Measurements from ENCODE around the gene PCDHGB3. TPM values are rescaled to one million over a fixed set of nuclear protein-coding genes. Genes with fewer than 3 reads are reported as not detected.

Gene PCDHGB3
- total and polyA plus RNA-seq, 2 donors (not counting 1 experiment from before 2014, with no cell fraction given): 0.52 to 3.8 TPM

DNA sequence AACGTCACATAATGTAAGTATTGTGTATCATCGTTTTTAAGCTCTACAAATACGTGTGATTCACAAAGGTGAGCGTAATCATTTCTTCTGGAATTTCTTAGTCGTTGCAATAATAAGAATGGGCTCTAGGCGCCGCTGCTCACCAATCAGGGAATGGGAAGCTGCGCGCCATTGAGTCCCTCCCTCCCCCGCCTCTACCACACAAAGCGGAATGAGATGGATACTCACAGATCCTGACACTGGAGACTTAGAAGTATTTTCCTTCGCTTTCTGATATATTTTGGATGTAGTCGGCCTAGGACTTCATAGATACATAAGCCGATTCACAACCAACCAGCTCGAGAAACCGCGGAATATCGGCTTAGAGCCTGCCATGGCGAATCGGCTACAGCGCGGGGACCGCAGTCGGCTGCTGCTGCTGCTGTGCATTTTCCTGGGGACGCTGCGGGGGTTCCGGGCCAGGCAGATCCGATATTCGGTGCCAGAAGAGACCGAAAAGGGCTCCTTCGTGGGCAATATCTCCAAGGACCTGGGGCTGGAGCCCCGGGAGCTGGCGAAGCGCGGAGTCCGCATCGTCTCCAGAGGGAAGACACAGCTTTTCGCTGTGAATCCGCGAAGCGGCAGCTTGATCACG is 50.9 kb downstream of the PCDHGB3 start, which contains the start of gene PCDHGA11:
Gene PCDHGA11 (plus strand): TSS at position 197 of the 634 bp plus-strand sequence. CDS start 177 bp downstream, at position 374.
- no peak within 1 kb of the TSS for H3K27ac ChIP-seq (ENCODE audit: low read length in 2 of 2)
- Mint-ChIP-seq H3K27ac (peak within 1 kb of the TSS; percentile 48), H3K27me3 (peaks cover 57% of the 10 kb centered on the region), H3K9me3 (ENCODE audit: insufficient read depth) (peaks cover 7% of the 10 kb centered on the region), H3K4me1 (peaks cover 15% of the 10 kb centered on the region), H3K4me3 (peak within 1 kb of the TSS; percentile 87)
- peak within 1 kb of the TSS; percentile 35 for H3K9ac ChIP-seq (ENCODE audit: low read length)
- POLR2A ChIA-PET: interaction anchor here (0.6 kb wide), 1 partner anchor 82 kb away, joined by 4 read pairs; no protein-coding TSS in a partner anchor
- H4K20me1 ChIP-seq (ENCODE audit: control insufficient read depth, insufficient read depth, low read length, poor library complexity, severe bottlenecking): no peaks in the 10 kb centered on the region
- peaks cover 10 to 12% of the 10 kb centered on the region in 2 donors for H3K4me1 ChIP-seq (ENCODE audit: control insufficient read depth in 2 of 2, insufficient read depth in 2 of 2, low read length in 2 of 2)
- no peak for TF ChIP-seq EZH2 (IDR thresholded peaks at IDR 0.05; ENCODE audit: borderline replicate concordance, insufficient read depth, low read depth, low read length, poor library complexity, severe bottlenecking)
- TF ChIP-seq, protein P1, sequence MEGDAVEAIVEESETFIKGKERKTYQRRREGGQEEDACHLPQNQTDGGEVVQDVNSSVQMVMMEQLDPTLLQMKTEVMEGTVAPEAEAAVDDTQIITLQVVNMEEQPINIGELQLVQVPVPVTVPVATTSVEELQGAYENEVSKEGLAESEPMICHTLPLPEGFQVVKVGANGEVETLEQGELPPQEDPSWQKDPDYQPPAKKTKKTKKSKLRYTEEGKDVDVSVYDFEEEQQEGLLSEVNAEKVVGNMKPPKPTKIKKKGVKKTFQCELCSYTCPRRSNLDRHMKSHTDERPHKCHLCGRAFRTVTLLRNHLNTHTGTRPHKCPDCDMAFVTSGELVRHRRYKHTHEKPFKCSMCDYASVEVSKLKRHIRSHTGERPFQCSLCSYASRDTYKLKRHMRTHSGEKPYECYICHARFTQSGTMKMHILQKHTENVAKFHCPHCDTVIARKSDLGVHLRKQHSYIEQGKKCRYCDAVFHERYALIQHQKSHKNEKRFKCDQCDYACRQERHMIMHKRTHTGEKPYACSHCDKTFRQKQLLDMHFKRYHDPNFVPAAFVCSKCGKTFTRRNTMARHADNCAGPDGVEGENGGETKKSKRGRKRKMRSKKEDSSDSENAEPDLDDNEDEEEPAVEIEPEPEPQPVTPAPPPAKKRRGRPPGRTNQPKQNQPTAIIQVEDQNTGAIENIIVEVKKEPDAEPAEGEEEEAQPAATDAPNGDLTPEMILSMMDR (IDR thresholded peaks at IDR 0.05): peak; percentile 72
- 8% methylated on average over 29 of the region's 42 CpGs for WGBS (ENCODE audit: insufficient coverage)
- peak within 1 kb of the TSS; percentile 17 for H2AFZ ChIP-seq (ENCODE audit: insufficient read depth, low read depth, low read length, poor library complexity, severe bottlenecking)
- no peaks in the 10 kb centered on the region for H3K36me3 ChIP-seq (replicated peaks in 1 of 2; ENCODE audit: control extremely low read depth in 1 of 2, control insufficient read depth in 1 of 2, extremely low read depth in 1 of 2, insufficient read depth in 2 of 2, low read length in 1 of 2)
- DNase-seq (peak; percentile 68), ATAC-seq (ENCODE audit: low read depth) (peak; percentile 68)
- H3K27me3 ChIP-seq (replicated peaks in 1 of 4; ENCODE audit: control extremely low read depth in 1 of 4, control insufficient read depth in 3 of 4, insufficient read depth in 4 of 4, low read length in 3 of 4): peaks cover 2 to 71% (median 58%) of the 10 kb centered on the region in 4 experiments
- no peaks in the 10 kb centered on the region for H3K79me2 ChIP-seq (ENCODE audit: control insufficient read depth, insufficient read depth, low read length)
- peak within 1 kb of the TSS; percentile 47 for H3K4me2 ChIP-seq (replicated peaks; ENCODE audit: low read depth, low read length, poor library complexity, severe bottlenecking)
- CTCF ChIA-PET: interaction anchor here (0.6 to 3.4 kb wide), 24 partner anchors 8 to 306 kb away, joined by 3 to 32 read pairs (median 5); partner anchors contain the start of genes PCDHB8, PCDHGA10, PCDHGA12 and PCDHGB3
- H3K4me3 ChIP-seq (ENCODE audit: control extremely low read depth in 1 of 5, extremely low read depth in 1 of 5, insufficient read depth in 1 of 5, low read depth in 2 of 5, low read length in 4 of 5): peak within 1 kb of the TSS; percentile 24 to 53 (median 52)
- intact Hi-C loops (cut with micrococcal nuclease): no loop called here
- H3K9me3 ChIP-seq (ENCODE audit: control extremely low read depth in 1 of 3, control insufficient read depth in 2 of 3, insufficient read depth in 1 of 3, low read length in 2 of 3): peaks cover 2 to 56% (median 52%) of the 10 kb centered on the region in 3 donors

- ATAC-seq (ENCODE audit: low read depth): no peak
- Mint-ChIP-seq H3K4me3 (peak overlapping the region; percentile 87), H3K9me3 (ENCODE audit: insufficient read depth) (peaks cover 7% of the 10 kb centered on the region)
These were observed 51.4 kb downstream of the PCDHGB3 start for GRCh38 chr5:141421489-141421855.

More at GRCh38 chr5:141421489-141421855, 51.4 kb downstream of the PCDHGB3 start:
- TF ChIP-seq, protein P1 (IDR thresholded peaks at IDR 0.05): no peak
- TF ChIP-seq EZH2 (IDR thresholded peaks at IDR 0.05; ENCODE audit: borderline replicate concordance, insufficient read depth, low read depth, low read length, poor library complexity, severe bottlenecking): no peak
- H3K27me3 Mint-ChIP-seq: peaks cover 56% of the 10 kb centered on the region
- Histone ChIP-seq H3K4me3 (ENCODE audit: control extremely low read depth in 1 of 5, extremely low read depth in 1 of 5, insufficient read depth in 1 of 5, low read depth in 2 of 5, low read length in 4 of 5) (peak overlapping the region in 4 of 5 experiments; percentile 24 to 53 (median 39)), H3K9me3 (ENCODE audit: control extremely low read depth in 1 of 3, control insufficient read depth in 2 of 3, insufficient read depth in 1 of 3, low read length in 2 of 3) (peaks cover 2 to 60% (median 52%) of the 10 kb centered on the region in 3 donors), H3K9ac (ENCODE audit: low read length) (peak overlapping the region; percentile 35), H3K27ac (ENCODE audit: low read length in 2 of 2) (no peak overlapping the region), H3K4me2 (replicated peaks; ENCODE audit: low read depth, low read length, poor library complexity, severe bottlenecking) (peak overlapping the region; percentile 47), H3K4me1 (ENCODE audit: control insufficient read depth in 2 of 2, insufficient read depth in 2 of 2, low read length in 2 of 2) (peaks cover 10 to 12% of the 10 kb centered on the region in 2 donors), H3K27me3 (replicated peaks in 1 of 4; ENCODE audit: control extremely low read depth in 1 of 4, control insufficient read depth in 3 of 4, insufficient read depth in 4 of 4, low read length in 3 of 4) (peaks cover 2 to 73% (median 59%) of the 10 kb centered on the region in 4 experiments), H2AFZ (ENCODE audit: insufficient read depth, low read depth, low read length, poor library complexity, severe bottlenecking) (no peak overlapping the region), H3K36me3 (replicated peaks in 1 of 2; ENCODE audit: control extremely low read depth in 1 of 2, control insufficient read depth in 1 of 2, extremely low read depth in 1 of 2, insufficient read depth in 2 of 2, low read length in 1 of 2) (no peaks in the 10 kb centered on the region), H4K20me1 (ENCODE audit: control insufficient read depth, insufficient read depth, low read length, poor library complexity, severe bottlenecking) (no peaks in the 10 kb centered on the region), H3K79me2 (ENCODE audit: control insufficient read depth, insufficient read depth, low read length) (no peaks in the 10 kb centered on the region)
- H3K4me1 Mint-ChIP-seq: peaks cover 15% of the 10 kb centered on the region
- ChIA-PET CTCF (interaction anchor here (0.6 to 3.4 kb wide), 20 partner anchors 9 to 305 kb away, joined by 3 to 32 read pairs (median 5); partner anchors contain the start of genes PCDHB8, PCDHGA10, PCDHGA12 and PCDHGB3), POLR2A (no interaction called here)
- H3K27ac Mint-ChIP-seq: no peak overlapping the region
- intact Hi-C loops (cut with micrococcal nuclease): no loop called here
- 18% methylated on average over 11 of the region's 13 CpGs for WGBS (ENCODE audit: insufficient coverage)
- DNase-seq: no peak
